Measurements from ENCODE around the gene GNL1. TPM values are rescaled to one million over a fixed set of nuclear protein-coding genes. Genes with fewer than 3 reads are reported as not detected.

The GNL1 gene
- total and polyA plus RNA-seq, 2 of the 8 experiments (the other 6 are each of a cell fraction or from before 2014, with no cell fraction given) = 42.4 to 67.8 TPM

GRCh38 chr6:30556906-30557682, 805 bp upstream of the GNL1 start, which contains the start of gene PRR3 (continued):
- peak; percentile 96 for TF ChIP-seq KDM4A (IDR thresholded peaks at IDR 0.05; ENCODE audit: low read depth, low read length, severe bottlenecking)
- TF ChIP-seq GABPA (IDR thresholded peaks at IDR 0.05; ENCODE audit: borderline replicate concordance, insufficient read depth, low read length) = peak; percentile 97
- peak; percentile 100 for TF ChIP-seq E2F6 (IDR thresholded peaks at IDR 0.05)
- no peak; a peak in 1 of 4 replicates for TF ChIP-seq HDAC2 (IDR thresholded peaks at IDR 0.05; ENCODE audit: borderline replicate concordance in 1 of 2, low read depth in 2 of 2, low read length in 2 of 2)
- no peak for TF ChIP-seq JUN (IDR thresholded peaks at IDR 0.05; ENCODE audit: low read depth, low read length)

All from H1 (cell line).